Measurements from ENCODE around the gene HES4. TPM values are rescaled to one million over a fixed set of nuclear protein-coding genes. Genes with fewer than 3 reads are reported as not detected.

The HES4 gene
- polyA plus RNA-seq, 1 donor: 24.1 TPM

Other genes starting within 250 kb of the HES4 start
- gene SAMD11, start 76.2 kb downstream of the HES4 start, polyA plus RNA-seq (ENCODE audit: insufficient read length): 2.7 TPM
- gene NOC2L, start 40.8 kb downstream of the HES4 start, polyA plus RNA-seq (ENCODE audit: insufficient read length): 48.2 TPM
- gene KLHL17, start 39.5 kb downstream of the HES4 start, polyA plus RNA-seq (ENCODE audit: insufficient read length): 6.0 TPM
- gene PLEKHN1, start 33.6 kb downstream of the HES4 start, polyA plus RNA-seq (ENCODE audit: insufficient read length): 0.13 TPM
- 2.1 TPM for gene PERM1, start 18.0 kb downstream of the HES4 start, polyA plus RNA-seq (ENCODE audit: insufficient read length)
- gene ISG15, start 13.4 kb upstream of the HES4 start, polyA plus RNA-seq (ENCODE audit: insufficient read length): 8.9 TPM
- gene AGRN, start 20.0 kb upstream of the HES4 start, polyA plus RNA-seq (ENCODE audit: insufficient read length): 51.3 TPM
- gene RNF223, start 74.2 kb upstream of the HES4 start, polyA plus RNA-seq (ENCODE audit: insufficient read length): 0.31 TPM
- 7.8 TPM for gene C1orf159, start 116.0 kb upstream of the HES4 start, polyA plus RNA-seq (ENCODE audit: insufficient read length)
- 0.25 TPM for gene TTLL10, start 173.8 kb upstream of the HES4 start, polyA plus RNA-seq (ENCODE audit: insufficient read length)
- gene TNFRSF18, start 206.5 kb upstream of the HES4 start, polyA plus RNA-seq (ENCODE audit: insufficient read length): 4.1 TPM
- gene TNFRSF4, start 214.1 kb upstream of the HES4 start, polyA plus RNA-seq (ENCODE audit: insufficient read length): 3.2 TPM
- gene SDF4, start 231.9 kb upstream of the HES4 start, polyA plus RNA-seq (ENCODE audit: insufficient read length): 92.9 TPM
- gene B3GALT6, start 232.1 kb upstream of the HES4 start, polyA plus RNA-seq (ENCODE audit: insufficient read length): 20.0 TPM
- gene C1QTNF12, start 246.6 kb upstream of the HES4 start, polyA plus RNA-seq (ENCODE audit: insufficient read length): 3.6 TPM